Measurements from ENCODE around the gene KLK4.

The KLK4 gene

GRCh38 chr19:50898018-50898417, 13.2 kb downstream of the KLK4 start:
- H3K79me2 ChIP-seq (ENCODE audit: low read length) = no peaks in the 10 kb centered on the region
- H3K27me3 ChIP-seq (replicated peaks; ENCODE audit: insufficient read depth, low read length) = peaks cover 43% of the 10 kb centered on the region
- H3K27ac ChIP-seq (ENCODE audit: low read length) = no peak overlapping the region
- H4K20me1 ChIP-seq (ENCODE audit: insufficient read depth, low read length) = no peaks in the 10 kb centered on the region
- H3K4me3 ChIP-seq (ENCODE audit: low read length) = no peak overlapping the region
- TF ChIP-seq CTCF (IDR thresholded peaks at IDR 0.05; ENCODE audit: low read length) (no peak), EZH2 (optimal IDR thresholded peaks at IDR 0.05; ENCODE audit: low read depth, low read length) (no peak), EZH2phosphoT487 (IDR thresholded peaks at IDR 0.05; ENCODE audit: low read length) (no peak)
- H2AFZ ChIP-seq (ENCODE audit: low read length) = no peak overlapping the region
- no peaks in the 10 kb centered on the region for H3K4me1 ChIP-seq (ENCODE audit: low read length)
- H3K4me2 ChIP-seq (ENCODE audit: low read depth, low read length) = no peak overlapping the region
- no peaks in the 10 kb centered on the region for H3F3A ChIP-seq (ENCODE audit: insufficient read depth, low read length)
- H3K9ac ChIP-seq (ENCODE audit: low read length) = no peak overlapping the region
- H3K36me3 ChIP-seq (replicated peaks; ENCODE audit: insufficient read depth, low read length) = no peaks in the 10 kb centered on the region
- H3K9me2 ChIP-seq (replicated peaks; ENCODE audit: insufficient read depth, low read length) = no peaks in the 10 kb centered on the region
- H3K9me3 ChIP-seq (replicated peaks; ENCODE audit: insufficient read depth, low read length) = no peaks in the 10 kb centered on the region
- no peak for DNase-seq

- H3K27ac ChIP-seq (ENCODE audit: low read length) = no peak overlapping the region
- H3K4me2 ChIP-seq (ENCODE audit: low read depth, low read length) = no peak overlapping the region
- TF ChIP-seq CTCF (IDR thresholded peaks at IDR 0.05; ENCODE audit: low read length) (no peak), EZH2 (optimal IDR thresholded peaks at IDR 0.05; ENCODE audit: low read depth, low read length) (no peak), EZH2phosphoT487 (IDR thresholded peaks at IDR 0.05; ENCODE audit: low read length) (no peak)
- no peaks in the 10 kb centered on the region for H3K36me3 ChIP-seq (replicated peaks; ENCODE audit: insufficient read depth, low read length)
- no peaks in the 10 kb centered on the region for H3K9me3 ChIP-seq (replicated peaks; ENCODE audit: insufficient read depth, low read length)
- H3K9me2 ChIP-seq (replicated peaks; ENCODE audit: insufficient read depth, low read length) = no peaks in the 10 kb centered on the region
- no peaks in the 10 kb centered on the region for H4K20me1 ChIP-seq (ENCODE audit: insufficient read depth, low read length)
- H3K4me1 ChIP-seq (ENCODE audit: low read length) = no peaks in the 10 kb centered on the region
- no peaks in the 10 kb centered on the region for H3K79me2 ChIP-seq (ENCODE audit: low read length)
- no peak overlapping the region for H3K9ac ChIP-seq (ENCODE audit: low read length)
- H3K27me3 ChIP-seq (replicated peaks; ENCODE audit: insufficient read depth, low read length) = peaks cover 41% of the 10 kb centered on the region
- no peak for DNase-seq
- no peaks in the 10 kb centered on the region for H3F3A ChIP-seq (ENCODE audit: insufficient read depth, low read length)
- H2AFZ ChIP-seq (ENCODE audit: low read length) = no peak overlapping the region
- H3K4me3 ChIP-seq (ENCODE audit: low read length) = no peak overlapping the region
These were observed 13.6 kb downstream of the KLK4 start for GRCh38 chr19:50897612-50898011.

- Histone ChIP-seq H2AFZ (ENCODE audit: low read length) (no peak overlapping the region), H3K4me2 (ENCODE audit: low read depth, low read length) (no peak overlapping the region), H3K9ac (ENCODE audit: low read length) (no peak overlapping the region), H4K20me1 (ENCODE audit: insufficient read depth, low read length) (no peaks in the 10 kb centered on the region), H3K9me3 (replicated peaks; ENCODE audit: insufficient read depth, low read length) (no peaks in the 10 kb centered on the region), H3K4me3 (ENCODE audit: low read length) (no peak overlapping the region), H3K9me2 (replicated peaks; ENCODE audit: insufficient read depth, low read length) (no peaks in the 10 kb centered on the region), H3K27ac (ENCODE audit: low read length) (no peak overlapping the region), H3K4me1 (ENCODE audit: low read length) (no peaks in the 10 kb centered on the region), H3K36me3 (replicated peaks; ENCODE audit: insufficient read depth, low read length) (no peaks in the 10 kb centered on the region), H3K79me2 (ENCODE audit: low read length) (no peaks in the 10 kb centered on the region), H3F3A (ENCODE audit: insufficient read depth, low read length) (no peaks in the 10 kb centered on the region), H3K27me3 (replicated peaks; ENCODE audit: insufficient read depth, low read length) (peaks cover 37% of the 10 kb centered on the region)
- no peak for TF ChIP-seq EZH2phosphoT487 (IDR thresholded peaks at IDR 0.05; ENCODE audit: low read length)
- TF ChIP-seq EZH2 (optimal IDR thresholded peaks at IDR 0.05; ENCODE audit: low read depth, low read length) = no peak
- TF ChIP-seq CTCF (IDR thresholded peaks at IDR 0.05; ENCODE audit: low read length) = no peak
- DNase-seq = no peak
These were observed 14.0 kb downstream of the KLK4 start for GRCh38 chr19:50897191-50897607.

Data from MM.1S (cell line).